GM12878 (cell line): ENCODE measurements around the gene USP9X. TPM values are rescaled to one million over a fixed set of nuclear protein-coding genes. Genes with fewer than 3 reads are reported as not detected.
"Not testable (repeated sequence)": the region's sequence is repeated elsewhere in the genome, so short reads cannot be mapped to it uniquely, and the experiment has no call there.

Source experiments
- ATAC-seq: fragments of 200-7000 bp; cut with Tn5 transposase; 3 replicates; pipeline ENCODE4 v1.9.1; 2020; ENCODE audit warnings: mild to moderate bottlenecking, moderate library complexity
- BruUV-seq: library from RNA; stranded (reverse); fragments of 400-500 nt; replicated peaks from 2 replicates; lab custom pipeline; 2021; lab: Mats Ljungman, UMichigan
- CTCF ChIA-PET: fragments of 300-600 bp; sonication (Branson Sonifier 250); formaldehyde crosslinking; extraction: SDS; loops from one replicate; lab custom pipeline; 2021; ENCODE audit warnings: inconsistent platforms; lab: Yijun Ruan, JAX
- POLR2A ChIA-PET: fragments of 350-600 bp; formaldehyde crosslinking; extraction: SDS; loops from one replicate; lab custom pipeline; 2021; ENCODE audit warnings: inconsistent platforms; lab: Charles Lee
- RAD21 ChIA-PET: fragments of 300-600 bp; sonication (Branson Sonifier 250); formaldehyde crosslinking; loops from one replicate; lab custom pipeline; 2023; ENCODE audit warnings: antibody characterized with exemption; ENCODE audit not compliant: unreplicated experiment; lab: Charles Lee
- SMC1A ChIA-PET: fragments of 300-600 bp; sonication (Branson Sonifier 250); formaldehyde crosslinking; loops from one replicate; lab custom pipeline; 2023; ENCODE audit not compliant: unreplicated experiment, uncharacterized antibody; lab: Charles Lee
- DNase-seq: peaks from one replicate; pipeline ENCODE4 v3.0.0-alpha.2; 2011; ENCODE audit warnings: low read depth, low spot score
- FAIRE-seq: peaks from 3 replicates; lab custom pipeline; 2011; peaks lifted over from hg19 to GRCh38; lab: Jason Lieb, UNC
- H2AFZ ChIP-seq: 2 replicates; pipeline ENCODE4 v1.6.0; 2011; ENCODE audit warnings: low read depth, low read length, control low read depth; ENCODE audit not compliant: control insufficient read depth
- H3K27ac ChIP-seq: 2 replicates; pipeline ENCODE4 v1.5.1; 2011; ENCODE audit warnings: control low read depth; ENCODE audit not compliant: control insufficient read depth, insufficient read depth
- H3K27me3 ChIP-seq, 2 experiments: replicated peaks in 1 of 2; 2 replicates each; pipeline versions ENCODE4 v1.6.0 to v1.6.1; 2011; ENCODE audit warnings: low read length in 1 of 2; ENCODE audit not compliant: control insufficient read depth in 2 of 2, insufficient read depth in 2 of 2
- H3K36me3 ChIP-seq, 2 experiments: 2 replicates each; pipeline ENCODE4 v1.5.1; 2011; ENCODE audit warnings: low read length in 1 of 2; ENCODE audit not compliant: control insufficient read depth in 2 of 2, insufficient read depth in 2 of 2
- H3K4me1 ChIP-seq: 2 replicates; pipeline ENCODE4 v1.6.1; 2011; ENCODE audit warnings: mild to moderate bottlenecking, low read length, moderate library complexity, mixed read lengths; ENCODE audit not compliant: control insufficient read depth, insufficient read depth
- H3K4me2 ChIP-seq: 2 replicates; pipeline ENCODE4 v1.6.0; 2011; ENCODE audit warnings: control low read depth; ENCODE audit not compliant: control insufficient read depth, insufficient read depth
- H3K4me3 ChIP-seq: fragments of 200-600 bp; sonication (generic); 2 replicates; pipeline ENCODE4 v1.5.1; 2016
- H3K79me2 ChIP-seq: 2 replicates; pipeline ENCODE4 v1.6.0; 2011; ENCODE audit warnings: low read length; ENCODE audit not compliant: control insufficient read depth, insufficient read depth
- H3K9ac ChIP-seq: 2 replicates; pipeline ENCODE4 v1.8.0; 2011; ENCODE audit warnings: low read length, control low read depth, mixed read lengths; ENCODE audit not compliant: control insufficient read depth, insufficient read depth
- H3K9me3 ChIP-seq: replicated peaks from 3 replicates; pipeline ENCODE4 v1.5.1; 2011; ENCODE audit warnings: mild to moderate bottlenecking, low read length; ENCODE audit not compliant: control insufficient read depth, insufficient read depth
- H4K20me1 ChIP-seq: 2 replicates; pipeline ENCODE4 v1.6.0; 2011; ENCODE audit not compliant: control insufficient read depth, insufficient read depth
- BCL11A ChIP-seq: IDR thresholded peaks from 2 replicates; pipeline ENCODE4 v1.6.1; 2011; ENCODE audit warnings: low read depth, low read length
- BMI1 ChIP-seq: fragments of 450-650 bp; IDR thresholded peaks from 2 replicates; pipeline ENCODE4 v1.6.1; 2016; ENCODE audit warnings: mild to moderate bottlenecking, moderate library complexity, borderline replicate concordance
- CBX3 ChIP-seq: fragments of 200-600 bp; sonication (generic); IDR thresholded peaks from 2 replicates; pipeline ENCODE4 v1.6.1; 2016; ENCODE audit warnings: low read depth, borderline replicate concordance
- CEBPB ChIP-seq, 2 experiments: fragments of 150-350 bp in 1 of 2; IDR thresholded peaks; 2 replicates each; pipeline ENCODE4 v1.6.1; 2012 to 2014; ENCODE audit warnings: low read depth in 2 of 2, low read length in 2 of 2, borderline replicate concordance in 1 of 2, inconsistent platforms in 1 of 2
- PAX5 ChIP-seq: IDR thresholded peaks from 2 replicates; pipeline ENCODE4 v1.6.1; 2011; ENCODE audit warnings: low read depth, low read length, borderline replicate concordance
- POLR2AphosphoS2 ChIP-seq: IDR thresholded peaks from 2 replicates; pipeline ENCODE4 v1.6.1; 2011; ENCODE audit warnings: low read depth, mild to moderate bottlenecking, low read length, improper control_type of control experiment, moderate library complexity
- RBBP5 ChIP-seq: fragments of 200-600 bp; sonication (generic); conservative IDR thresholded peaks from 2 replicates; pipeline ENCODE4 v1.6.1; 2016
- SIN3A ChIP-seq: IDR thresholded peaks from 2 replicates; pipeline ENCODE4 v1.6.1; 2012; ENCODE audit warnings: low read depth, low read length, improper control_type of control experiment
- STAT1 ChIP-seq: fragments of 450-650 bp; conservative IDR thresholded peaks from 2 replicates; pipeline ENCODE4 v1.6.1; 2014; ENCODE audit warnings: antibody characterized with exemption, mild to moderate bottlenecking
- STAT3 ChIP-seq: IDR thresholded peaks from 2 replicates; pipeline ENCODE4 v1.6.1; 2011; ENCODE audit warnings: low read depth, low read length, improper control_type of control experiment
- TAF1 ChIP-seq: IDR thresholded peaks from 2 replicates; pipeline ENCODE4 v1.6.1; 2011; ENCODE audit warnings: mild to moderate bottlenecking, low read depth, low read length, borderline replicate concordance
- TCF7 ChIP-seq: IDR thresholded peaks from 2 replicates; pipeline ENCODE4 v1.6.1; 2014; ENCODE audit warnings: antibody characterized with exemption, borderline replicate concordance
- ZBTB33 ChIP-seq: fragments of 450-650 bp; IDR thresholded peaks from 2 replicates; pipeline ENCODE4 v1.6.1; 2017; ENCODE audit warnings: mild to moderate bottlenecking
- WGBS: methylation state at CpG from one replicate; pipeline ENCODE4 v1.1.6; 2016; ENCODE audit warnings: low lambda C conversion rate; ENCODE audit not compliant: insufficient replicate concordance, insufficient coverage; ENCODE audit errors: missing lambda C conversion rate; 5-methylcytosine and 5-hydroxymethylcytosine counted together
- in situ Hi-C: fragments of 300-500 bp; cut with MboI; formaldehyde crosslinking; loops from 9 replicates; pipeline ENCODE4 v1.14.3; 2018; ENCODE audit warnings: mixed read lengths
- intact Hi-C: fragments of 100-400 bp; cut with micrococcal nuclease; formaldehyde crosslinking; loops from one replicate; pipeline ENCODE4 v1.14.2; 2022; ENCODE audit not compliant: unreplicated experiment
- polyA plus RNA-seq, 11 experiments: library from polyadenylated mRNA; depleted of rRNA in 4 of 11; unstranded in 6 of 11; stranded (reverse) in 5 of 11; fragments of >200 nt; fragmentation: Nextera tagmentation in 4 of 11; fragmentation: Illumina TruSeq in 1 of 11; extraction: Ambion mirVana in 4 of 11; extraction: Trizol in 1 of 11; gene quantifications; 1 replicate in 1 of 11; 2 replicates in 10 of 11; pipeline versions ENCODE4 v1.2.1 to v1.2.3, GENCODE V29; 2011 to 2016; ENCODE audit warnings: inconsistent platforms in 2 of 11, missing spikeins in 2 of 11, low read depth in 1 of 11
- total RNA-seq, 4 experiments: library from RNA; depleted of rRNA in 3 of 4; stranded (reverse); fragments of >200 nt in 3 of 4; fragmentation: Illumina TruSeq in 1 of 4; extraction: Trizol in 1 of 4; gene quantifications; 2 replicates each; pipeline versions ENCODE4 v1.2.1 to v1.2.3, GENCODE V29; 2013 to 2021
- TF ChIP-seq, protein P1 (sequence below): IDR thresholded peaks from 2 replicates; pipeline ENCODE4 v1.6.1; 2011; ENCODE audit warnings: mild to moderate bottlenecking, low read depth, low read length, moderate library complexity; ENCODE audit not compliant: insufficient replicate concordance

USP9X gene
- total and polyA plus RNA-seq, 10 of the 15 experiments (the other 5 are each of a cell fraction or from before 2014, with no cell fraction given) = 9.3 to 61.6 (median 31.7) TPM

DNA sequence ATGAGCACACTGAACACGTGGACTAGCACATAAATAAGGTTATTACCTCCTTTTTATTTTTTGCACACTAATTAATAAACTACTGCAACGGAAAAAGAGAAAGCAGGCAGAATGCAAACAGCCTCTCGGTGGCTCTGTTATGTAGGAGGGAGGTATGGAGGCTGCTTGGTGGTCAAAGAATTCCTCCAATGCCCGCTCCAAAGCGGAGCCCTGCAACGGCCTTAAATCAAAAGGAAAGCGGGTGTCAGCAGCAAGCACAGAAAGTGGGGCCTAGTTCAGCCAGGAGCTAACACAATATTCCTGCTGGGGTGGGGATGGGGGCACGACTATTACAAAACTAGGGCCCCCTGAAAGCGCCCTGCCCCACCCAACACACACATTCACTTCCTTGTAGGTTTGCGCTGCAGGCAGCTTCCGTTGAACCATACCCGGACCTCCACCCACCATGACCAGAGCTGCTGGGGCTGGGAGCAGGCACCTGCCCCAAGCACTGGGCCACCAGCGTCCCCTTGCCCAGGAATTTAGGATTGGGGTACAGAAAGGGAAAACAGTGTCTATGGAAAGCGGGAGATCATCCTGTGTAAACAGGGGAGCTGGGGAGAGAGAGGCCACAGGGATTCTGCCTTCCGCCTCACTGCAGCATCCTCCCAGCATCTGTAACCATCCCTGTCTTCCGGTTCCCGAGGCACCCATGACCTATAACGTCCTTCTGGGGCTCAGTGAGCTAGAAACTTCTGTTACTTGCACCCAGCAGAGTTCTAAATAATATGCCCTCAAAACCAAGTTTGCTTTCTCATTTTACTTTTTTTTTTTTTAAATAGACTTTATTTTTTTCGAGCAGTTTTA, 191.6 kb downstream of the USP9X start:
- peak overlapping the region; percentile 15; the same call in 1 of the 2 replicates for H3K9ac ChIP-seq
- TF ChIP-seq POLR2AphosphoS2 = no peak
- no peak for TF ChIP-seq STAT3
- TF ChIP-seq, protein P1, sequence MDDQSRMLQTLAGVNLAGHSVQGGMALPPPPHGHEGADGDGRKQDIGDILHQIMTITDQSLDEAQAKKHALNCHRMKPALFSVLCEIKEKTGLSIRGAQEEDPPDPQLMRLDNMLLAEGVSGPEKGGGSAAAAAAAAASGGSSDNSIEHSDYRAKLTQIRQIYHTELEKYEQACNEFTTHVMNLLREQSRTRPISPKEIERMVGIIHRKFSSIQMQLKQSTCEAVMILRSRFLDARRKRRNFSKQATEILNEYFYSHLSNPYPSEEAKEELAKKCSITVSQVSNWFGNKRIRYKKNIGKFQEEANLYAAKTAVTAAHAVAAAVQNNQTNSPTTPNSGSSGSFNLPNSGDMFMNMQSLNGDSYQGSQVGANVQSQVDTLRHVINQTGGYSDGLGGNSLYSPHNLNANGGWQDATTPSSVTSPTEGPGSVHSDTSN = no peak
- TF ChIP-seq TCF7 = no peak
- no peak for TF ChIP-seq BMI1
- no peak for TF ChIP-seq RBBP5
- no peak for TF ChIP-seq BCL11A
- TF ChIP-seq SIN3A = no peak
- no peak for TF ChIP-seq PAX5
- no peak for TF ChIP-seq ZBTB33
- TF ChIP-seq STAT1 = no peak
- TF ChIP-seq TAF1 = no peak
- TF ChIP-seq CEBPB (IDR thresholded peaks at IDR 0.05; ENCODE audit: borderline replicate concordance in 1 of 2, low read depth in 2 of 2, low read length in 2 of 2) = no peak
- TF ChIP-seq CBX3 = no peak
- TF ChIP-seq, all 136 proteins: peak for 0
- ATAC-seq (peak; percentile 49), DNase-seq (no peak), FAIRE-seq (no peak)
- no peaks in the 10 kb centered on the region for H3K79me2 ChIP-seq
- CTCF ChIA-PET = interaction anchor here (0.7 to 1.1 kb wide), 7 partner anchors 26 to 483 kb away, joined by 3 to 10 read pairs (median 4); no protein-coding TSS in a partner anchor
- peak overlapping the region; percentile 58 for H3K4me2 ChIP-seq
- no peaks in the 10 kb centered on the region for H4K20me1 ChIP-seq
- H3K27me3 ChIP-seq = no peaks in the 10 kb centered on the region
- H3K9me3 ChIP-seq = no peaks in the 10 kb centered on the region
- no peaks in the 10 kb centered on the region for H3K36me3 ChIP-seq
- BruUV-seq = no TSS peak
- SMC1A ChIA-PET = interaction anchor here (0.9 to 1.0 kb wide), 6 partner anchors 21 to 625 kb away, joined by 3 to 5 read pairs (median 3); no protein-coding TSS in a partner anchor
- peak overlapping the region; percentile 61; the same call in 1 of the 2 replicates for H3K4me3 ChIP-seq
- intact Hi-C loops = loop anchor here (1.0 to 5.0 kb wide), 3 partner anchors 55 to 480 kb away; partner anchors contain the start of gene DDX3X
- no peaks in the 10 kb centered on the region for H3K4me1 ChIP-seq
- peak overlapping the region; percentile 88 for H2AFZ ChIP-seq
- POLR2A ChIA-PET = interaction anchor here (1.0 kb wide), 1 partner anchor 166 kb away, joined by 4 read pairs; no protein-coding TSS in a partner anchor
- in situ Hi-C loops = loop anchor here (10.0 kb wide), 1 partner anchor 478 kb away; no protein-coding TSS in a partner anchor
- RAD21 ChIA-PET = interaction anchor here (0.8 to 1.4 kb wide), 2 partner anchors 203 to 483 kb away, joined by 3 to 6 read pairs; no protein-coding TSS in a partner anchor
- no peak overlapping the region for H3K27ac ChIP-seq
- WGBS = 25% methylated on average over 19 of the region's 19 CpGs

GRCh38 chrX:41282307-41282706, 197.1 kb downstream of the USP9X start:
- RAD21 ChIA-PET, H3K27me3 ChIP-seq, H3K9ac ChIP-seq, H2AFZ ChIP-seq, POLR2A ChIA-PET, H4K20me1 ChIP-seq, SMC1A ChIA-PET, intact Hi-C loops, DNase-seq, H3K9me3 ChIP-seq, ATAC-seq, H3K4me1 ChIP-seq, H3K27ac ChIP-seq, H3K4me2 ChIP-seq, CTCF ChIA-PET, in situ Hi-C loops, BruUV-seq, H3K4me3 ChIP-seq, FAIRE-seq, H3K36me3 ChIP-seq, H3K79me2 ChIP-seq: not testable (repeated sequence)
- WGBS = 44% methylated on average over 5 of the region's 5 CpGs
